SK-N-MC (cell line): ENCODE data around the gene CARF.

Source experiments
- EZH2 ChIP-seq: fragments of 200-600 bp; sonication (generic); IDR thresholded peaks from one replicate; pipeline ENCODE4 v1.6.1; 2017; ENCODE audit warnings: antibody characterized with exemption
- POLR2AphosphoS5 ChIP-seq: IDR thresholded peaks from 2 replicates; pipeline ENCODE4 v1.6.1; 2012; ENCODE audit warnings: mild to moderate bottlenecking, low read depth, low read length, borderline replicate concordance

- TF ChIP-seq POLR2AphosphoS5, result no peak
- TF ChIP-seq EZH2, result no peak
These were observed 21.1 kb downstream of the CARF start for GRCh38 chr2:202933139-202933510.
